ENCODE data around the gene PXK. TPM values are rescaled to one million over a fixed set of nuclear protein-coding genes. Genes with fewer than 3 reads are reported as not detected.

PXK gene
- total RNA-seq (ENCODE audit: low replicate concordance), result 18.9 and 35.5 TPM in 2 replicates

DNA sequence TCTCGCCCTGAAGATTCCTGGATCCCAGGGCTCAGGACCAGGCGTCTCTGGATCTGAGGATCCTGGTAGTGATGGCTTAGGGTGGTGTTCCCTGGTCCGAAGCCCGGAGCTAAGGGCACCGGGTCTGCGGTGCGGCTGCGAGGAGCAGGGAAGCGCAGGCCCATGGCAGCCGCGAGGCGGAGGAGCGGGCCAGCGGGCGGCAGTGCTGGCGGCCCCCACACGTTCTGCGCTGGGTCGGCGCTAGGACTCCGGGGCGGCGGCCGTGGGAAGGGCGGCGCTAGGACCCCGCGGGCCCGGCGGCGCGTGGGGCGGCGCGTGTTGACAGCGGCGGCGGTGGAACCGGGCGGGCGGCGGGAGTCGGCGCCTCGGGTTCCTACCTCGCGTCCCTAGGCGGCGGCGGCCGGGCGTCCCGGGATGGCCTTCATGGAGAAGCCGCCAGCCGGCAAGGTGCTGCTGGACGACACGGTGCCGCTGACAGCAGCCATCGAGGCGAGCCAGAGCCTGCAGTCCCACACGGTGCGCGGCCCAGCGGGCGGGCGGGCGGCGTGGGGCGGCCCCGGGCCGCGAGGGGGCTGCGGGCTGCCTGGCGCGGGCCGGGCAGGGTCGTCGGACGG lies at the start of gene PXK:
Gene PXK, plus strand, starts transcription at position 318 of the 614 bp plus-strand sequence. Its CDS starts 97 bp downstream, at position 415.

DNA sequence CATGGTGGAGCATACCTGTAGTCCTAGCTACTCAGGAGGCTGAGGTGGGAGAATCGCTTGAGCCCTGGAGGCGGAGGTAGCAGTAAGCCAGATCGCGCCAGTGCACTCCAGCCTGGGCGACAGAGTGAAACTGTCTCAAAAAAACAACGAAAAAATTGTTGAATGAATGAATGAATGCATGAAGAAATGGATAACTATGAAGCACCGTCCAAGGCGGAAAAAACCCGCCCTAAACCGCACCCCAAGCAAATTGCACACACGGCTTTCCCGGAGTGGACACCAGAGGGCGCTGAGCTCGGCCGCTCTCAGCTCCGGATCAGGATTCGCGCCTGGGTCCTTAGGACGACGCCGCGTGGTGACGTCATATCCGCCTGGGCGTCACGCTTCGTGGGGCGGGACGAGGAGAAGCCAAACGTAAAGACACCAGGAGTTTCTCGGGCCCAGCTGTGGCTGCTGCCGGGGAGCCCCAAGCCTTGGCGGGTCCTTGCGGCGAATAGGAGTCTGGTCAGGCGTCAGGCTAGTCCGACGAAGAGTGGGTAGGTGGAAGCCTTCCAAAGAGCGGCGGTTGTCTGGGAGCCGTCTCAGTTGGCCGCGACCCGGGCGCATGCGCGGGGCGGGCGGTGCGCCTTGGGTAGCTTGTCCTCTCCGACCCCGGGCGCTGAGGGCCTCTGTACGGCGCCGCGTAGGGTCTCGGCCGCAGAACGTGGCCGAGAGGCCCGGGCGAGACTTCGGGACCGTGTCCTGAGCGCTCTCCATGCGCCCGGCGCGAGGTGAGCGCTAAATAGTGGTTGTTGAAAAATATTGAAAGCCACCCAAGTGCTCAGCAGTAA lies 26.6 kb upstream of the PXK start, which contains the start of the genes HTD2 and RPP14:
Gene HTD2, plus strand, starts transcription at position 639 of the 830 bp plus-strand sequence. CDS start 11,094 bp downstream, outside the sequence.
Gene RPP14, plus strand, starts transcription at position 364 of the 830 bp plus-strand sequence. CDS start 4,085 bp downstream, outside the sequence.

DNA sequence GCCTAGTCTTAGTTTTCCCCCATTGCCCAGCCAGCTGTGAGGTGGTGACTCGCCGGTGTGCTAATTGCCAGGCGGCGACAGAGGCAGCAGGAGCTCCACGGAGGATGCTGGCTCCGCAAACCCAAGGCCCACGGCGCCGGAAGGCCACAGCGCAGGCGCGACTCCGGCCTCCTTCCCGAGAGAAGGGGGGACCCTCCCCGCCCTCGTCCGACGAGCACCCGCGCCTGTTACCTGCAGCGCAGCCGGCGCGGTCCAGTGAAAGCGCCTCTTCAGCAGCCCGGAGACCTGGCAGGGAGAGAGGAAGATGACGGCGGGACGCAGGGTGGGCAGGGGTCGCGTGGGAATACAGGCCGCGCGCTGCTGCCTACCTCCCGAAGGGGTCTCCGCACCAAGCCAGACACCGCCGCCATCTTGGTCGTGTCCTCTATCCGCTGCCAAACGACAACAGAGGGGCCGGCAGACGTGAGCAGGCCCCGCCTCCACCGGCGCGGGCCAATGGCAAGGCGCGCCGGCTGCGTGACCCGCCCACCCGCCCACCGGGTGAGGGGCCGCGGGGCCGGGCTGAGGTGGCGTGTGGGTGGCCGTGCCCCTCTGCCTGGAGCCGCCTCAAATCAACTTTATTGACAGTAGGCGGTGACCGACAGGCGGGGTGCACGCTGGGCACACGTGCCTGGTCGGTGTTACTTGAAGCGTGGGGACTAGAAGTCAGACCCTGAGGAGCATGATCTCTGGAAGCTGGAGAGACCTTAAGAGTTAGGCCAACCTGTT lies 100.9 kb downstream of the PXK start, which contains the start of gene PDHB:
Gene PDHB, minus strand, starts transcription at position 433 of the 768 bp plus-strand sequence. Its CDS starts 23 bp downstream, at position 410.

Other genes starting within 250 kb of the PXK start
- gene DNASE1L3, start 121.9 kb upstream of the PXK start, total RNA-seq (ENCODE audit: low replicate concordance), result 0.12 TPM in 1 of 2 replicates, not detected in the other
- 5.6 and 7.1 TPM in 2 replicates for gene ABHD6, start 95.1 kb upstream of the PXK start, total RNA-seq (ENCODE audit: low replicate concordance)
- 8.0 and 8.9 TPM in 2 replicates for gene RPP14, start 26.6 kb upstream of the PXK start, total RNA-seq (ENCODE audit: low replicate concordance)
- gene HTD2, start 26.4 kb upstream of the PXK start, total RNA-seq (ENCODE audit: low replicate concordance), result 3.4 and 5.3 TPM in 2 replicates
- gene PDHB, start 100.9 kb downstream of the PXK start, total RNA-seq (ENCODE audit: low replicate concordance), result 54.1 and 87.4 TPM in 2 replicates
- 5.7 and 6.1 TPM in 2 replicates for gene KCTD6, start 159.2 kb downstream of the PXK start, total RNA-seq (ENCODE audit: low replicate concordance)
- 17.2 and 23.4 TPM in 2 replicates for gene ACOX2, start 204.3 kb downstream of the PXK start, total RNA-seq (ENCODE audit: low replicate concordance)
- gene FAM107A, start 244.5 kb downstream of the PXK start, total RNA-seq (ENCODE audit: low replicate concordance), result under 0.01 and 0.30 TPM in 2 replicates